GM19240 (cell line): ENCODE data around the gene USE1.

Experiments used
- DNase-seq: peaks from one replicate; pipeline ENCODE4 v3.0.0; 2011; ENCODE audit warnings: low spot score; ENCODE audit not compliant: insufficient read length

USE1 gene

DNA sequence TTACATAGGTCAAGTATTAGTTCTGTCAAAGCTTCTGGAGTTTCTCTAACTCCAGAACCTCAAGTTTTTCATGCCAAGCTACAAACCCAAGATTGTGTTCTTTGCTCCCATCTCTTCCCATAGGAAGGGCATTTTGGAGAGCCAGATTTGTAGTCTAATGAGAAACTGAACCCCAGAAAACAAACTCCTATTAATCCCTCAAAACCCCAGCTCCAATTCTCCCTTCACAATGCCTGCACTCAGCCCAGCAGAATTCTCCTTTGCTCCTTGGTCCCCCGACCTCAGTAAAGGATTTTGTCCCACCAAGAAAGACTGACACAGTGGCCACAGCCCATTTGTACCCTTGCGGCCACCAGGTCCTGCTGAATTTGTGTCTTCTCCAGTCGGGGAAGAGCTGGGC lies 41.0 kb downstream of the USE1 start:
- DNase-seq: no peak

- no peak for DNase-seq
Observed at GRCh38 chr19:17259118-17259780, 44.1 kb downstream of the USE1 start.

GRCh38 chr19:17259934-17260333 lies 44.8 kb downstream of the USE1 start:
- DNase-seq: no peak

- DNase-seq: peak; percentile 97
Observed at GRCh38 chr19:17260842-17261325, 45.7 kb downstream of the USE1 start.

DNA sequence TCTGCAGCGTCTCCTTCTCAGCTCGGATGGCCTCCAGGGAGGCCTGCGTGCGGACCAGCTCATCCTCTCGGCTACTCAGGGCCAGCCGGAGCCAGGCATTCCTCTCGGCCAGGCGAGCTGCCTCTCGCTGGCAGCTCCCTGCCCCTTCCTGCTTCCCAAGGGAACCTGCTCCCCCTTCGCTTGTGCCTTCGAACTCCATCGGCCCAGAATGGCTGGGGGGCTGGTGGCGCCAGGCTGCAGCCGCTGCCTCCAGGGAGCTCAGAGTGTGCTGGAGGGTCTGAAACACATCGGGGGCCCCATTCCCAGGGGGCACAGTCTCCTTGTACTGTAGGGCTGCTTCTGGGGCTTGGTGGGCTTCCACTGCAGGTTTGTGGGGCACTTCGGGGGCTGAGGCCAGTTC lies 47.4 kb downstream of the USE1 start:
- no peak for DNase-seq

- DNase-seq: no peak
Observed at GRCh38 chr19:17263712-17264640, 48.8 kb downstream of the USE1 start.

- no peak for DNase-seq
Observed at GRCh38 chr19:17264641-17264979, 49.5 kb downstream of the USE1 start, which contains the start of gene USHBP1. Gene USHBP1 (minus strand): TSS chr19:17264745. CDS start chr19:17264299, 446 bp downstream.

DNA sequence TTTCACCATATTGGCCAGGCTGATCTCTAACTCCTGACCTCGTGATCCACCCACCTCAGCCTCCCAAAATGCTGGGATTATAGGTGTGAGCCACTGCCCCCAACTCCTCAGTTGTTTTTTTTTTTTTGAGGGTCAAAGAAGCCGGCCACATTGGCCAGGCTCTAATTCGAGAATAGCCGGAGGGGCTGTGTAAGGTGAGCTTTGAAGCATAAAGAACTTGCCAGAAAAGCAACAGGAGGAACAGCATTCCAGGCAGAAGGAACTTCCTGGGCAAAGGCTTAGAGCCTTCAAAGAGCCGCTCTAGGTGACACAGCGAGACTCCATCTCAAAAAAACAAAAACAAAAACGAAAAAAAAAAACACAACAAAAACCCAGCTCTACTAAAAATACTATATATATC lies 50.9 kb downstream of the USE1 start:
- DNase-seq: no peak

- no peak for DNase-seq
Observed at GRCh38 chr19:17266589-17266974, 51.4 kb downstream of the USE1 start.

GRCh38 chr19:17266975-17267788 lies 52.0 kb downstream of the USE1 start, which contains the start of gene BABAM1:
Gene BABAM1 (plus strand): TSS chr19:17267443. CDS start chr19:17268807, 1,364 bp downstream.
- DNase-seq: peak; percentile 99

DNA sequence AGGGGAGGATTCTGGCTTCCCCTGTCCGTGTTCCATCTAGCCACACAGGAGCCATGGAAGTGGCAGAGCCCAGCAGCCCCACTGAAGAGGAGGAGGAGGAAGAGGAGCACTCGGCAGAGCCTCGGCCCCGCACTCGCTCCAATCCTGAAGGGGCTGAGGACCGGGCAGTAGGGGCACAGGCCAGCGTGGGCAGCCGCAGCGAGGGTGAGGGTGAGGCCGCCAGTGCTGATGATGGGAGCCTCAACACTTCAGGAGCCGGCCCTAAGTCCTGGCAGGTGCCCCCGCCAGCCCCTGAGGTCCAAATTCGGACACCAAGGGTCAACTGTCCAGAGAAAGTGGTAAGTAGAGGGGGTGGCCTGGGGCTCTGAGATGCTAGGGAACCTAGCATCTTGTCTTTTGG lies 53.6 kb downstream of the USE1 start:
- DNase-seq: no peak
